Prostate gland (tissue), 2 donors: ENCODE data around the gene R3HCC1L.

Experiments
- CTCF ChIP-seq, 4 experiments: fragments of 200-600 bp in 2 of 4; fragments of 450-650 bp in 2 of 4; sonication (generic) in 2 of 4; IDR thresholded peaks; 1 replicate in 3 of 4; 2 replicates in 1 of 4; pipeline ENCODE4 v1.5.1; 2016 to 2019; ENCODE audit warnings: antibody characterized with exemption in 4 of 4, mild to moderate bottlenecking in 2 of 4, moderate library complexity in 2 of 4
- POLR2A ChIP-seq: fragments of 450-650 bp; IDR thresholded peaks from one replicate; pipeline ENCODE4 v1.6.1; 2016; ENCODE audit warnings: antibody characterized with exemption, mild to moderate bottlenecking

GRCh38 chr10:98097616-98098015, 36.8 kb upstream of the R3HCC1L start:
- no peak for TF ChIP-seq CTCF (IDR thresholded peaks at IDR 0.05)
- TF ChIP-seq POLR2A: no peak
